ENCODE data around the gene TPRN.

The TPRN gene

GRCh38 chr9:137212520-137212919 is 12.0 kb upstream of the TPRN start:
- DNase-seq (ENCODE audit: low spot score): no peak

GRCh38 chr9:137211532-137211931 is 11.0 kb upstream of the TPRN start:
- no peak for DNase-seq (ENCODE audit: low spot score)

GRCh38 chr9:137206602-137207001 is 6.1 kb upstream of the TPRN start:
- DNase-seq (ENCODE audit: low spot score): no peak

- peak; percentile 97 for DNase-seq (ENCODE audit: low spot score)
Measured at GRCh38 chr9:137205126-137206069, 4.9 kb upstream of the TPRN start, which contains the start of the genes NDOR1 and TMEM203. Gene NDOR1 (plus strand): TSS chr9:137205700. CDS start chr9:137205778, 78 bp downstream. Gene TMEM203 (minus strand): TSS chr9:137205648. CDS start chr9:137205414, 234 bp downstream.

GRCh38 chr9:137204731-137205125 is 4.2 kb upstream of the TPRN start:
- no peak for DNase-seq (ENCODE audit: low spot score)

GRCh38 chr9:137202966-137203365 is 2.4 kb upstream of the TPRN start:
- no peak for DNase-seq (ENCODE audit: low spot score)

- DNase-seq (ENCODE audit: low spot score): no peak
Measured at GRCh38 chr9:137201205-137201868, 796 bp upstream of the TPRN start.

GRCh38 chr9:137199411-137200121 is 975 bp downstream of the TPRN start:
- no peak for DNase-seq (ENCODE audit: low spot score)

GRCh38 chr9:137198902-137199283 is 1.6 kb downstream of the TPRN start:
- no peak for DNase-seq (ENCODE audit: low spot score)

GRCh38 chr9:137198051-137198901 is 2.3 kb downstream of the TPRN start:
- DNase-seq (ENCODE audit: low spot score): no peak

GRCh38 chr9:137195525-137196220 is 4.9 kb downstream of the TPRN start:
- DNase-seq (ENCODE audit: low spot score): no peak

GRCh38 chr9:137194909-137195308 is 5.6 kb downstream of the TPRN start:
- DNase-seq (ENCODE audit: low spot score): no peak

GRCh38 chr9:137194388-137194787 is 6.2 kb downstream of the TPRN start:
- DNase-seq (ENCODE audit: low spot score): no peak

GRCh38 chr9:137193771-137194170 is 6.8 kb downstream of the TPRN start:
- no peak for DNase-seq (ENCODE audit: low spot score)

- no peak for DNase-seq (ENCODE audit: low spot score)
Measured at GRCh38 chr9:137192859-137193258, 7.7 kb downstream of the TPRN start.

GRCh38 chr9:137192448-137192780 is 8.1 kb downstream of the TPRN start:
- no peak for DNase-seq (ENCODE audit: low spot score)

- no peak for DNase-seq (ENCODE audit: low spot score)
Measured at GRCh38 chr9:137191691-137192447, 8.7 kb downstream of the TPRN start.

- DNase-seq (ENCODE audit: low spot score): no peak
Measured at GRCh38 chr9:137191245-137191644, 9.3 kb downstream of the TPRN start.

GRCh38 chr9:137190315-137190856 is 10.2 kb downstream of the TPRN start:
- DNase-seq (ENCODE audit: low spot score): no peak
